ENCODE measurements around the gene ULK3.
A peak's percentile ranks its signal among the peaks of the same experiment; 100 is the strongest.

Gene ULK3

GRCh38 chr15:74821790-74822158, 21.2 kb downstream of the ULK3 start:
- Histone ChIP-seq H3K27me3 (ENCODE audit: insufficient read depth, low read depth, severe bottlenecking) (no peaks in the 10 kb centered on the region), H3K36me3 (no peaks in the 10 kb centered on the region), H3K4me3 (ENCODE audit: low read depth, low read length) (no peak overlapping the region), H3K27ac (peak overlapping the region; percentile 56), H3K9me3 (ENCODE audit: severe bottlenecking) (no peaks in the 10 kb centered on the region)
- no peak for DNase-seq
- no peak for TF ChIP-seq CTCF (IDR thresholded peaks at IDR 0.05; ENCODE audit: low read depth, low read length)

GRCh38 chr15:74821091-74821789, 21.7 kb downstream of the ULK3 start:
- no peaks in the 10 kb centered on the region for H3K27me3 ChIP-seq (ENCODE audit: insufficient read depth, low read depth, severe bottlenecking)
- peak overlapping the region; percentile 77 for H3K27ac ChIP-seq
- no peak for TF ChIP-seq CTCF (IDR thresholded peaks at IDR 0.05; ENCODE audit: low read depth, low read length)
- no peaks in the 10 kb centered on the region for H3K9me3 ChIP-seq (ENCODE audit: severe bottlenecking)
- no peak overlapping the region for H3K4me3 ChIP-seq (ENCODE audit: low read depth, low read length)
- no peaks in the 10 kb centered on the region for H3K36me3 ChIP-seq
- peak; percentile 94 for DNase-seq

- no peak for DNase-seq
- no peak overlapping the region for H3K4me3 ChIP-seq (ENCODE audit: low read depth, low read length)
- H3K9me3 ChIP-seq (ENCODE audit: severe bottlenecking), result no peaks in the 10 kb centered on the region
- no peaks in the 10 kb centered on the region for H3K27me3 ChIP-seq (ENCODE audit: insufficient read depth, low read depth, severe bottlenecking)
- no peaks in the 10 kb centered on the region for H3K36me3 ChIP-seq
- H3K27ac ChIP-seq, result peak overlapping the region; percentile 77
- TF ChIP-seq CTCF (IDR thresholded peaks at IDR 0.05; ENCODE audit: low read depth, low read length), result no peak
Measured at GRCh38 chr15:74820056-74820455, 22.9 kb downstream of the ULK3 start.

GRCh38 chr15:74817370-74817737, 25.6 kb downstream of the ULK3 start:
- H3K36me3 ChIP-seq, result no peaks in the 10 kb centered on the region
- peak; percentile 88 for DNase-seq
- TF ChIP-seq CTCF (IDR thresholded peaks at IDR 0.05; ENCODE audit: low read depth, low read length), result peak; percentile 86
- H3K27me3 ChIP-seq (ENCODE audit: insufficient read depth, low read depth, severe bottlenecking), result no peaks in the 10 kb centered on the region
- no peaks in the 10 kb centered on the region for H3K9me3 ChIP-seq (ENCODE audit: severe bottlenecking)
- H3K27ac ChIP-seq, result peak overlapping the region; percentile 22
- no peak overlapping the region for H3K4me3 ChIP-seq (ENCODE audit: low read depth, low read length)

- peak overlapping the region; percentile 24 for H3K27ac ChIP-seq
- TF ChIP-seq CTCF (IDR thresholded peaks at IDR 0.05; ENCODE audit: low read depth, low read length), result no peak
- no peaks in the 10 kb centered on the region for H3K27me3 ChIP-seq (ENCODE audit: insufficient read depth, low read depth, severe bottlenecking)
- H3K36me3 ChIP-seq, result no peaks in the 10 kb centered on the region
- H3K9me3 ChIP-seq (ENCODE audit: severe bottlenecking), result no peaks in the 10 kb centered on the region
- no peak overlapping the region for H3K4me3 ChIP-seq (ENCODE audit: low read depth, low read length)
- no peak for DNase-seq
Measured at GRCh38 chr15:74816624-74817369, 26.2 kb downstream of the ULK3 start.
